Uterus (tissue), 4 donors: Measurements from ENCODE around the gene HBG2. TPM values are rescaled to one million over a fixed set of nuclear protein-coding genes. Genes with fewer than 3 reads are reported as not detected.

Experiments
- DNase-seq, 2 donors: peaks; one replicate each; pipeline ENCODE4 v3.0.0-alpha.2; 2019 to 2020
- H3K27ac ChIP-seq, 2 donors: fragments of 200-600 bp; sonication (generic); 1 replicate in 1 of 2; 2 replicates in 1 of 2; pipeline ENCODE4 v1.5.1; 2016 to 2018
- H3K27me3 ChIP-seq, 2 donors: fragments of 200-600 bp; sonication (generic); one replicate each; pipeline ENCODE4 v1.5.1; 2018 to 2019; ENCODE audit warnings: control low read depth in 1 of 2
- H3K36me3 ChIP-seq, 2 donors: fragments of 200-600 bp; sonication (generic); one replicate each; pipeline ENCODE4 v1.5.1; 2019; ENCODE audit warnings: control low read depth in 1 of 2
- H3K4me1 ChIP-seq, 2 donors: fragments of 200-600 bp; sonication (generic); one replicate each; pipeline ENCODE4 v1.5.1; 2018 to 2019; ENCODE audit warnings: control low read depth in 1 of 2
- H3K4me3 ChIP-seq, 2 donors: fragments of 200-600 bp; sonication (generic); 1 replicate in 1 of 2; 2 replicates in 1 of 2; pipeline ENCODE4 v1.5.1; 2018 to 2019; ENCODE audit warnings: mild to moderate bottlenecking in 1 of 2
- H3K9me3 ChIP-seq, 2 donors: fragments of 200-600 bp; sonication (generic); one replicate each; pipeline ENCODE4 v1.5.1; 2019; ENCODE audit warnings: control low read depth in 1 of 2
- CTCF ChIP-seq, 4 experiments: fragments of 200-600 bp in 2 of 4; fragments of 450-650 bp in 2 of 4; sonication (generic) in 2 of 4; IDR thresholded peaks; one replicate each; pipeline ENCODE4 v1.5.1; 2016 to 2019; ENCODE audit warnings: antibody characterized with exemption in 4 of 4, mild to moderate bottlenecking in 2 of 4, moderate library complexity in 1 of 4
- POLR2A ChIP-seq, 2 donors: fragments of 450-650 bp; IDR thresholded peaks; one replicate each; pipeline ENCODE4 v1.6.1; 2016; ENCODE audit warnings: antibody characterized with exemption in 2 of 2, mild to moderate bottlenecking in 1 of 2, moderate library complexity in 1 of 2
- intact Hi-C: fragments of 100-400 bp; cut with DNase I; formaldehyde crosslinking; loops from one replicate; pipeline ENCODE4 v1.15.1; 2023; ENCODE audit warnings: low total_unique reads
- total RNA-seq, 4 donors: library from RNA; depleted of rRNA in 3 of 4; stranded (reverse); fragments of >200 nt in 3 of 4; gene quantifications; one replicate each; pipeline versions ENCODE4 v1.1.0 to v1.2.4, GENCODE V29; 2014 to 2023
- donor health status: DM: yes; HTN: yes; CAD: no.

The HBG2 gene
- total RNA-seq, 4 donors from 2014 or later = 1,050 TPM; not detected in 3

- no peaks in the 10 kb centered on the region for H3K9me3 ChIP-seq
- no peak overlapping the region for H3K4me3 ChIP-seq
- no peaks in the 10 kb centered on the region for H3K36me3 ChIP-seq
- H3K27ac ChIP-seq = no peak overlapping the region
- H3K27me3 ChIP-seq = no peaks in the 10 kb centered on the region
- H3K4me1 ChIP-seq = no peaks in the 10 kb centered on the region
- no peak for TF ChIP-seq POLR2A (IDR thresholded peaks at IDR 0.05)
- TF ChIP-seq CTCF (IDR thresholded peaks at IDR 0.05) = no peak
- DNase-seq = no peak
- intact Hi-C loops = no loop called here
These were observed 11.4 kb downstream of the HBG2 start for GRCh38 chr11:5242933-5243815.

- Histone ChIP-seq H3K27me3 (no peaks in the 10 kb centered on the region), H3K9me3 (no peaks in the 10 kb centered on the region), H3K36me3 (no peaks in the 10 kb centered on the region), H3K4me3 (no peak overlapping the region), H3K27ac (no peak overlapping the region), H3K4me1 (no peaks in the 10 kb centered on the region)
- DNase-seq = no peak
- intact Hi-C loops = no loop called here
- TF ChIP-seq POLR2A (IDR thresholded peaks at IDR 0.05) (no peak), CTCF (IDR thresholded peaks at IDR 0.05) (no peak)
These were observed 12.4 kb downstream of the HBG2 start for GRCh38 chr11:5242208-5242607.

GRCh38 chr11:5241458-5241857, 13.1 kb downstream of the HBG2 start:
- H3K4me1 ChIP-seq = no peaks in the 10 kb centered on the region
- intact Hi-C loops = no loop called here
- DNase-seq = no peak
- H3K9me3 ChIP-seq = no peaks in the 10 kb centered on the region
- TF ChIP-seq CTCF (IDR thresholded peaks at IDR 0.05) = no peak
- H3K36me3 ChIP-seq = no peaks in the 10 kb centered on the region
- H3K4me3 ChIP-seq = no peak overlapping the region
- H3K27me3 ChIP-seq = no peaks in the 10 kb centered on the region
- H3K27ac ChIP-seq = no peak overlapping the region

- Histone ChIP-seq H3K9me3 (no peaks in the 10 kb centered on the region), H3K27ac (no peak overlapping the region), H3K27me3 (no peaks in the 10 kb centered on the region), H3K4me3 (no peak overlapping the region), H3K36me3 (no peaks in the 10 kb centered on the region), H3K4me1 (no peaks in the 10 kb centered on the region)
- DNase-seq = no peak
- intact Hi-C loops = no loop called here
- TF ChIP-seq POLR2A (IDR thresholded peaks at IDR 0.05) (no peak), CTCF (IDR thresholded peaks at IDR 0.05) (no peak)
These were observed 14.1 kb downstream of the HBG2 start for GRCh38 chr11:5240458-5240857.

GRCh38 chr11:5240056-5240455, 14.5 kb downstream of the HBG2 start:
- no peak overlapping the region for H3K4me3 ChIP-seq
- H3K9me3 ChIP-seq = no peaks in the 10 kb centered on the region
- no peak overlapping the region for H3K27ac ChIP-seq
- no peaks in the 10 kb centered on the region for H3K36me3 ChIP-seq
- intact Hi-C loops = no loop called here
- TF ChIP-seq POLR2A (IDR thresholded peaks at IDR 0.05) (no peak), CTCF (IDR thresholded peaks at IDR 0.05) (no peak)
- no peaks in the 10 kb centered on the region for H3K27me3 ChIP-seq
- DNase-seq = no peak
- H3K4me1 ChIP-seq = no peaks in the 10 kb centered on the region
